NCI-H82 (cell line): ENCODE data around the gene ABCA13.
A peak's percentile ranks its signal among the peaks of the same experiment; 100 is the strongest.

Source experiments
- DNase-seq: peaks from one replicate; lab custom pipeline; 2025; lab: John Stamatoyannopoulos, UW

Gene ABCA13

GRCh38 chr7:48381571-48381970 lies 210.3 kb downstream of the ABCA13 start:
- peak; percentile 59 for DNase-seq

- no peak for DNase-seq
These were observed 213.0 kb downstream of the ABCA13 start for GRCh38 chr7:48384180-48384752.

- no peak for DNase-seq
These were observed 216.7 kb downstream of the ABCA13 start for GRCh38 chr7:48387932-48388331.

GRCh38 chr7:48388911-48389310 lies 217.7 kb downstream of the ABCA13 start:
- no peak for DNase-seq

GRCh38 chr7:48389977-48390376 lies 218.7 kb downstream of the ABCA13 start:
- DNase-seq = no peak

- no peak for DNase-seq
These were observed 219.4 kb downstream of the ABCA13 start for GRCh38 chr7:48390388-48391327.

GRCh38 chr7:48398191-48398590 lies 226.9 kb downstream of the ABCA13 start:
- DNase-seq = peak; percentile 30

- DNase-seq = no peak
These were observed 231.5 kb downstream of the ABCA13 start for GRCh38 chr7:48402721-48403120.

- DNase-seq = peak; percentile 60
These were observed 237.5 kb downstream of the ABCA13 start for GRCh38 chr7:48408731-48409130.

- DNase-seq = no peak
These were observed 240.4 kb downstream of the ABCA13 start for GRCh38 chr7:48411619-48412018.

GRCh38 chr7:48414011-48414732 lies 242.9 kb downstream of the ABCA13 start:
- DNase-seq = no peak

- no peak for DNase-seq
These were observed 245.2 kb downstream of the ABCA13 start for GRCh38 chr7:48416327-48416908.

GRCh38 chr7:48419401-48419800 lies 248.1 kb downstream of the ABCA13 start:
- no peak for DNase-seq

GRCh38 chr7:48420206-48420605 lies 248.9 kb downstream of the ABCA13 start:
- DNase-seq = no peak

GRCh38 chr7:48421357-48421756 lies 250.1 kb downstream of the ABCA13 start:
- no peak for DNase-seq

GRCh38 chr7:48424731-48425130 lies 253.5 kb downstream of the ABCA13 start:
- peak; percentile 46 for DNase-seq

- DNase-seq = no peak
These were observed 255.2 kb downstream of the ABCA13 start for GRCh38 chr7:48426331-48426965.

GRCh38 chr7:48426966-48427555 lies 255.8 kb downstream of the ABCA13 start:
- DNase-seq = no peak

GRCh38 chr7:48427671-48428070 lies 256.4 kb downstream of the ABCA13 start:
- no peak for DNase-seq

GRCh38 chr7:48428091-48428684 lies 256.9 kb downstream of the ABCA13 start:
- no peak for DNase-seq

GRCh38 chr7:48429117-48429516 lies 257.9 kb downstream of the ABCA13 start:
- DNase-seq = no peak
